Measurements from ENCODE around the gene CIZ1. TPM values are rescaled to one million over a fixed set of nuclear protein-coding genes. Genes with fewer than 3 reads are reported as not detected.

CIZ1 gene
- total and polyA plus RNA-seq, 2 of the 13 experiments (the other 11 are each of a cell fraction or from before 2014, with no cell fraction given): 30.6 to 50.3 TPM

DNA sequence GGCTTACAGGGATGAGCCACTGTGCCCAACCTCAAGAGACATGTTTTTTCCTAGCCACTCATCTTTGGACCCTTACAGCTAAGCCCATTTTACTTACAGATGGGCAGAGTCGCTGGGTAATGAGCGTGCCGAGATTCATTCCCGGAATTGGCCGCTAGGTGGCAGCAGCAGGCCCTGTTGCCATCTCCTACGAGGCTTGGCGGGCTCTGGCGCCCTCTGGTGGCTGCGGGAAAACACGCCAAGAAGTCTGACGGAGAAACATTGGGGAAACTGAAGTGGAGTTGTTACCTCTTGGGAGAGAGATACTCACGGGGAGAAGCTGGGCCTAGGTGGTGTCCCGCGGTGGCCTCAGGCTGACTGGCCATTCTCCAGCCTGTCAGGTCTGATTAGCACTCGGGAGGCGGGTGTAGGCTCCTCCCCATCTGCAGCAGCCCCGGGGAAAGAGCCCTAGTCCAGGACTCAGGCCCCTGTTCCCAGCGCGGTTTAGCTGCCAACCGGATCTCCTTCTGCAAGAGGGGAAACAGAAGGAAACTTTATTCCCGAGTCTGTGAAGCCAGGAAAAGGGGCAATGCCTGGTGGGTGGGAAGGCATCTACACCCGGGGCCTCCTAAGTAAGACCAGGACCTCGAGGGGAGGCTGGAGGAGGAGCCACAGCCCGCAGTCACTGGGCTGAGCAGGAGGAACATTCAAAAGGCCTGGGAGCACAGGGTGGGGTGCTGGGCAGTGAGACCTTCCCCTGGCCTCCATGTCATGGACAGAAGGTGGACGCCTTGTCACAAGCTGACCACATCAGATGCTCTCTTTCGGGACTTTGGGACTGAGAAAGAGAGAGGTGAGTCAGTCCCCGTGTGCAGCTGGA lies 73.5 kb downstream of the CIZ1 start (continued):
- TF ChIP-seq ATF7-NPFF (CRISPR knock-in tag; IDR thresholded peaks at IDR 0.05; ENCODE audit: low read depth): no peak
- TF ChIP-seq ZNF710 (CRISPR knock-in tag; IDR thresholded peaks at IDR 0.05; ENCODE audit: borderline replicate concordance): no peak
- no peak; the same call in 1 of the 2 replicates for TF ChIP-seq MEIS2 (CRISPR knock-in tag; IDR thresholded peaks at IDR 0.05)
- TF ChIP-seq HNRNPK (IDR thresholded peaks at IDR 0.05; ENCODE audit: low read depth, low read length, poor library complexity, severe bottlenecking): no peak
- TF ChIP-seq ZNF180 (CRISPR knock-in tag; IDR thresholded peaks at IDR 0.05; ENCODE audit: borderline replicate concordance, low read depth): no peak
- no peak for TF ChIP-seq BRCA1 (CRISPR knock-in tag; IDR thresholded peaks at IDR 0.05)
- TF ChIP-seq FOXK1 (CRISPR knock-in tag; IDR thresholded peaks at IDR 0.05; ENCODE audit: borderline replicate concordance, low read depth): peak; percentile 80; the same call in 1 of the 2 replicates
- TF ChIP-seq RFX5 (IDR thresholded peaks at IDR 0.05; ENCODE audit: low read depth, low read length): no peak
- no peak for TF ChIP-seq ZNF773 (CRISPR knock-in tag; IDR thresholded peaks at IDR 0.05; ENCODE audit: borderline replicate concordance)
- peak; percentile 91 for TF ChIP-seq TEAD3 (CRISPR knock-in tag; optimal IDR thresholded peaks at IDR 0.05; ENCODE audit: borderline replicate concordance)
- TF ChIP-seq ZSCAN22 (CRISPR knock-in tag; IDR thresholded peaks at IDR 0.05): no peak
- TF ChIP-seq ATF6 (CRISPR knock-in tag; conservative IDR thresholded peaks at IDR 0.05): no peak
- TF ChIP-seq ZNF563 (CRISPR knock-in tag; IDR thresholded peaks at IDR 0.05): no peak
- TF ChIP-seq, protein P1, sequence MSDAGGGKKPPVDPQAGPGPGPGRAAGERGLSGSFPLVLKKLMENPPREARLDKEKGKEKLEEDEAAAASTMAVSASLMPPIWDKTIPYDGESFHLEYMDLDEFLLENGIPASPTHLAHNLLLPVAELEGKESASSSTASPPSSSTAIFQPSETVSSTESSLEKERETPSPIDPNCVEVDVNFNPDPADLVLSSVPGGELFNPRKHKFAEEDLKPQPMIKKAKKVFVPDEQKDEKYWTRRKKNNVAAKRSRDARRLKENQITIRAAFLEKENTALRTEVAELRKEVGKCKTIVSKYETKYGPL (CRISPR knock-in tag; IDR thresholded peaks at IDR 0.05): no peak
- 0 out of 2 replicates have a peak, but pooled peaks have one; percentile 27 for TF ChIP-seq ZNF317 (CRISPR knock-in tag; IDR thresholded peaks at IDR 0.05)
- TF ChIP-seq ZBTB42 (CRISPR knock-in tag; IDR thresholded peaks at IDR 0.05): no peak
- TF ChIP-seq SOX13 (IDR thresholded peaks at IDR 0.05): no peak
- TF ChIP-seq SOX13 (CRISPR knock-in tag; conservative IDR thresholded peaks at IDR 0.05 in 1 of 2, IDR thresholded peaks at IDR 0.05 in 1 of 2): peak in 1 of 2 experiments; percentile 36; a peak in 1 of 4 replicates
- TF ChIP-seq SRF (IDR thresholded peaks at IDR 0.05; ENCODE audit: low read depth, low read length): 0 out of 2 replicates have a peak, but pooled peaks have one; percentile 7
- TF ChIP-seq GRHL1 (CRISPR knock-in tag; conservative IDR thresholded peaks at IDR 0.05): no peak
- no peak for TF ChIP-seq ZNF441 (CRISPR knock-in tag; IDR thresholded peaks at IDR 0.05; ENCODE audit: borderline replicate concordance)
- TF ChIP-seq HHEX (CRISPR knock-in tag; IDR thresholded peaks at IDR 0.05): no peak

Data from HepG2 (cell line).